NK-92 treated with Interleukin-12 subunit alpha and Interleukin-12 subunit beta, amount 100 ng/mL, for 24 hours (cell line): Measurements from ENCODE around the gene ZNF827.

Source experiments
- DNase-seq: peaks from one replicate; lab custom pipeline; 2025; lab: John Stamatoyannopoulos, UW

The ZNF827 gene

GRCh38 chr4:145757188-145757587, 181.4 kb downstream of the ZNF827 start:
- DNase-seq: no peak

GRCh38 chr4:145756244-145756643, 182.4 kb downstream of the ZNF827 start:
- DNase-seq: no peak

- DNase-seq: no peak
Measured at GRCh38 chr4:145755802-145756201, 182.8 kb downstream of the ZNF827 start.

GRCh38 chr4:145743641-145744040, 195.0 kb downstream of the ZNF827 start:
- DNase-seq: no peak

GRCh38 chr4:145740806-145741205, 197.8 kb downstream of the ZNF827 start:
- no peak for DNase-seq

GRCh38 chr4:145739845-145740244, 198.8 kb downstream of the ZNF827 start:
- DNase-seq: no peak

GRCh38 chr4:145736241-145736831, 202.3 kb downstream of the ZNF827 start:
- no peak for DNase-seq

GRCh38 chr4:145735827-145736226, 202.8 kb downstream of the ZNF827 start:
- no peak for DNase-seq

GRCh38 chr4:145735347-145735675, 203.3 kb downstream of the ZNF827 start:
- DNase-seq: no peak

- no peak for DNase-seq
Measured at GRCh38 chr4:145734576-145735346, 203.9 kb downstream of the ZNF827 start.

GRCh38 chr4:145734031-145734430, 204.6 kb downstream of the ZNF827 start:
- DNase-seq: no peak

- no peak for DNase-seq
Measured at GRCh38 chr4:145732895-145733880, 205.4 kb downstream of the ZNF827 start.

GRCh38 chr4:145732001-145732815, 206.4 kb downstream of the ZNF827 start:
- no peak for DNase-seq

GRCh38 chr4:145731028-145731427, 207.6 kb downstream of the ZNF827 start:
- no peak for DNase-seq

GRCh38 chr4:145730026-145730425, 208.6 kb downstream of the ZNF827 start:
- no peak for DNase-seq

GRCh38 chr4:145723336-145723735, 215.3 kb downstream of the ZNF827 start:
- no peak for DNase-seq

- no peak for DNase-seq
Measured at GRCh38 chr4:145722561-145722960, 216.1 kb downstream of the ZNF827 start.

- DNase-seq: no peak
Measured at GRCh38 chr4:145720656-145721055, 218.0 kb downstream of the ZNF827 start.

- DNase-seq: no peak
Measured at GRCh38 chr4:145719752-145720624, 218.6 kb downstream of the ZNF827 start.

GRCh38 chr4:145716661-145717200, 221.9 kb downstream of the ZNF827 start:
- DNase-seq: no peak

GRCh38 chr4:145716200-145716599, 222.4 kb downstream of the ZNF827 start:
- no peak for DNase-seq
